ENCODE measurements around the gene NOPCHAP1. TPM values are rescaled to one million over a fixed set of nuclear protein-coding genes. Genes with fewer than 3 reads are reported as not detected.
"Not testable (repeated sequence)": the region's sequence is repeated elsewhere in the genome, so short reads cannot be mapped to it uniquely, and the experiment has no call there.

Gene NOPCHAP1, protein sequence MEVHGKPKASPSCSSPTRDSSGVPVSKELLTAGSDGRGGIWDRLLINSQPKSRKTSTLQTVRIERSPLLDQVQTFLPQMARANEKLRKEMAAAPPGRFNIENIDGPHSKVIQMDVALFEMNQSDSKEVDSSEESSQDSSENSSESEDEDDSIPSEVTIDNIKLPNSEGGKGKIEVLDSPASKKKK
- 10 to 100 TPM; 16.1 to 21.2 TPM for total RNA-seq

DNA sequence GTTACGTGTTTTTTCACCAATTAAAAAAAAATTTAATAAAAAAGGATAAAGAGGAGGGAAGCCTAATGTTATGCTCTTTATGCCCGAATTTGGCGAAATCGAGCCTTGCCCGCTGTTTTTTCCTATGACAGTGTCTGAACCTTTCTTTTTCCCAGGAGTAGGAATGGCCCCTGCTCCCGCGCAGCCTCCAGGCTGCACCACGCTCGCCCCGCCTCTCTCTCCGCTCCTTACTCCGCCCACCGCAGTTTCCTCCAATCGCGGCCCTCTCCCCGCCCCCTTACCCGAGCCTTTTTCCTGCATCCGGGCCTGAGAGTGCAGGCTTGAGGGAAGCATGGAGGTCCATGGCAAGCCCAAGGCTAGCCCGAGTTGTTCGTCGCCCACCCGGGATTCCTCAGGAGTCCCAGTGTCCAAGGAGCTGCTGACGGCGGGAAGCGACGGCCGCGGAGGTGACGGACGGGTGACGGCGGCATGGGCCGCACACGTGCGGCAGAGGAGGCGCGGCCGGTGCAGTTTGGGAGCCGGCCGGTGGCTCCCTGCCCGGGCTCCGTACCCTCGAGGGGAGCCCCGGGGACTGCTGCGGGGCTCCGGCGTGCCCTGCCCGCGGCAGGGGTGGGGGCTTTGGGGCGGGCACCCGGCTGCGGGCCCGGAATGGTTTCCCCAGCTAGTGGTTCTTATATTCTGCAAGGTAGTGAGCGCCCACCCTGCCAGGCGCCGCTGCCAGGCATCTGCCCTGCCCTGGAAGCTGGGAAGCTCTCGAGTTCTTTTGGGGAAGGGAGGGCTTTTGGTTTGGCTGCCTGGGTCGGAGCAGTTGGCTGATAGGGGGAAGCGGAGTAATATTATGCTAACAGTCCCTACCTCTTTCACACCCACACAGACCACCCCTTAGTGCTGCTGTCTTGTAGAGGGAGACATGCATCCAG lies at the start of gene NOPCHAP1:
NOPCHAP1 (plus strand) TSS at position 295 of the 920 bp plus-strand sequence; CDS start at position 332, 37 bp downstream.
- CTCF ChIA-PET = interaction anchor here (1.5 kb wide), 1 partner anchor 67 kb away, joined by 4 read pairs; no protein-coding TSS in a partner anchor
- H3K9me3 Mint-ChIP-seq (ENCODE audit: low read depth) = peaks cover 3% of the 10 kb centered on the region
- peaks cover 28% of the 10 kb centered on the region for H3K36me3 Mint-ChIP-seq
- H3K4me1 Mint-ChIP-seq = peaks cover 36% of the 10 kb centered on the region
- peak; percentile 90 for DNase-seq
- H3K27ac Mint-ChIP-seq = peak within 1 kb of the TSS; percentile 66
- peak; percentile 99 for ATAC-seq
- peak within 1 kb of the TSS; percentile 83 for H3K4me3 Mint-ChIP-seq
- peaks cover 9% of the 10 kb centered on the region for H3K27me3 Mint-ChIP-seq

- H3K4me3 Mint-ChIP-seq = no peak overlapping the region
- no peaks in the 10 kb centered on the region for H3K4me1 Mint-ChIP-seq
- DNase-seq = no peak
- ATAC-seq = no peak
- H3K27ac Mint-ChIP-seq = no peak overlapping the region
- peaks cover 3% of the 10 kb centered on the region for H3K36me3 Mint-ChIP-seq
- CTCF ChIA-PET = no interaction called here
- no peaks in the 10 kb centered on the region for H3K9me3 Mint-ChIP-seq (ENCODE audit: low read depth)
- H3K27me3 Mint-ChIP-seq = peaks cover 8% of the 10 kb centered on the region
Observed at GRCh38 chr12:104938371-104938770, 47.7 kb upstream of the NOPCHAP1 start.

GRCh38 chr12:104939089-104939488 lies 47.0 kb upstream of the NOPCHAP1 start:
- no peak for ATAC-seq
- H3K4me3 Mint-ChIP-seq = no peak overlapping the region
- DNase-seq = no peak
- H3K4me1 Mint-ChIP-seq = no peaks in the 10 kb centered on the region
- H3K36me3 Mint-ChIP-seq = peaks cover 3% of the 10 kb centered on the region
- peaks cover 8% of the 10 kb centered on the region for H3K27me3 Mint-ChIP-seq
- H3K9me3 Mint-ChIP-seq (ENCODE audit: low read depth) = peaks cover 4% of the 10 kb centered on the region
- H3K27ac Mint-ChIP-seq = no peak overlapping the region
- CTCF ChIA-PET = no interaction called here

- H3K27ac Mint-ChIP-seq = no peak overlapping the region
- no peak overlapping the region for H3K4me3 Mint-ChIP-seq
- no peaks in the 10 kb centered on the region for H3K4me1 Mint-ChIP-seq
- ATAC-seq (no peak), DNase-seq (no peak)
- H3K36me3 Mint-ChIP-seq = peaks cover 8% of the 10 kb centered on the region
- CTCF ChIA-PET = no interaction called here
- peaks cover 13% of the 10 kb centered on the region for H3K27me3 Mint-ChIP-seq
- peaks cover 4% of the 10 kb centered on the region for H3K9me3 Mint-ChIP-seq (ENCODE audit: low read depth)
Observed at GRCh38 chr12:104941454-104941853, 44.7 kb upstream of the NOPCHAP1 start.

- H3K36me3 Mint-ChIP-seq = peaks cover 8% of the 10 kb centered on the region
Observed at GRCh38 chr12:104942075-104942474, 44.0 kb upstream of the NOPCHAP1 start.

DNA sequence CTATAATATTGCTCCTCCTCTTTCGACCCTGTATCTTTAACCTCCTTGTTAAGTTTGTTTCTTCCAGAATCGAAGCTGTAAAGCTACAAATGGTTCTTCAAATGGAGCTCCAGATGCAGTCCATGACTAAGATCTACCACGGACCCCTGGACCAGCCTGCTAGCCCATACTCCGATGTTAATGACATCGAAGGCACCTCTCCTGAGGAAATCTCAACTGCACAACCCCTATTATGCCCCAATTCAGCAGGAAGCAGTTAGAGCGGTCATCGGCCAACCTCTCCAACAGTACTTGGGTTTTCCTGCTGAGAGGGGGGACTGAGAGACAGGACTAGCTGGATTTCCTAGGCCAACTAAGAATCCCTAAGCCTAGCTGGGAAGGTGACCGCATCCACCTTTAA lies 42.7 kb upstream of the NOPCHAP1 start:
- H3K27ac Mint-ChIP-seq; H3K4me1 Mint-ChIP-seq; ATAC-seq; H3K36me3 Mint-ChIP-seq; CTCF ChIA-PET; H3K9me3 Mint-ChIP-seq (ENCODE audit: low read depth); H3K4me3 Mint-ChIP-seq; DNase-seq: not testable (repeated sequence)
- peaks cover 16% of the 10 kb centered on the region for H3K27me3 Mint-ChIP-seq

More at GRCh38 chr12:104942075-104942474, 44.0 kb upstream of the NOPCHAP1 start:
- Mint-ChIP-seq H3K27ac (no peak overlapping the region), H3K4me1 (no peaks in the 10 kb centered on the region), H3K9me3 (ENCODE audit: low read depth) (peaks cover 4% of the 10 kb centered on the region), H3K27me3 (peaks cover 16% of the 10 kb centered on the region), H3K4me3 (no peak overlapping the region)
- ATAC-seq (no peak), DNase-seq (no peak)
- CTCF ChIA-PET = no interaction called here

DNA sequence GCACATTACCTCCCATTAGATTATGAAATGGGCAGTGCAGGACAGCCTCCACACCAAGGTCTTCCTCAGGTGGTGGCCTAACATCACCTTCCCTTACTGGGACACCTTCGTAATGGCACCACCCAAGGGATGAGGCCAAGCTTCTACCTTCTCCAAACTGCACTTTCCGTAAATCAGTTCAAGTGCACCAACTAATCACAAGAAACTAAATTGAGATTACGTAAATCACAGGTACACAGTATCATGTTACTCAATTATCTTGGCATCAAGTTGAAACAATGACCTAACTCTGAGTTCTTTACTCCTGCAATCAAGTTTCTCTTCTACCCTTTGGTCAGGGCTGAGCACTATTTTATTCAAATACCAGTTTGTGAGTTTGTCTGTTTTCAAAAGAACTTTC lies 41.9 kb upstream of the NOPCHAP1 start:
- Mint-ChIP-seq H3K9me3 (ENCODE audit: low read depth) (peaks cover 4% of the 10 kb centered on the region), H3K4me3 (no peak overlapping the region), H3K27ac (no peak overlapping the region), H3K27me3 (peaks cover 16% of the 10 kb centered on the region), H3K36me3 (peaks cover 8% of the 10 kb centered on the region), H3K4me1 (no peaks in the 10 kb centered on the region)
- CTCF ChIA-PET = no interaction called here
- ATAC-seq (no peak), DNase-seq (no peak)

DNA sequence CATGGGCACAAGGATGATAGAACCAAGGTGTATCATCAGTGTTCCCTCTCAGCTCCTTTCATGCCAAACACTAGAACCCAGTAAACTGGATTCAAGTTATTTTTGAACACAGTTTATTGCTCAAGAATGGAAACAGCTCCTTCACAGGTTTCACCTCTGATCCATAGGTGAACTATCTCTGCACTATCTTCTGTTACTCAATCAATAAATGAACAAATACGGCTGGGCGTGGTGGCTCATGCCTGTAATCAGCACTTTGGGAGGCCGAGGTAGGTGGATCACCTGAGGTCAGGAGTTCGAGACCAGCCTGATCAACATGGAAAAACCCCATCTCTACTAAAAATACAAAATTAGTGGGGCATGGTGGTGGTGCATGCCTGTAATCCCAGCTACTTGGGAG lies 37.4 kb upstream of the NOPCHAP1 start:
- not testable (repeated sequence) for ATAC-seq; H3K27ac Mint-ChIP-seq; H3K36me3 Mint-ChIP-seq; H3K9me3 Mint-ChIP-seq (ENCODE audit: low read depth); H3K4me1 Mint-ChIP-seq; H3K4me3 Mint-ChIP-seq; DNase-seq
- CTCF ChIA-PET = interaction anchor here (1.8 kb wide), 1 partner anchor 10 kb away, joined by 6 read pairs; the partner anchor contains the start of gene SLC41A2
- peaks cover 19% of the 10 kb centered on the region for H3K27me3 Mint-ChIP-seq

GRCh38 chr12:104951759-104952509 lies 34.2 kb upstream of the NOPCHAP1 start:
- DNase-seq = no peak
- no peak for ATAC-seq
- H3K36me3 Mint-ChIP-seq = no peaks in the 10 kb centered on the region
- peaks cover 4% of the 10 kb centered on the region for H3K4me1 Mint-ChIP-seq
- H3K27me3 Mint-ChIP-seq = peaks cover 21% of the 10 kb centered on the region
- H3K4me3 Mint-ChIP-seq = no peak overlapping the region
- CTCF ChIA-PET = no interaction called here
- H3K27ac Mint-ChIP-seq = no peak overlapping the region
- H3K9me3 Mint-ChIP-seq (ENCODE audit: low read depth) = no peaks in the 10 kb centered on the region

DNA sequence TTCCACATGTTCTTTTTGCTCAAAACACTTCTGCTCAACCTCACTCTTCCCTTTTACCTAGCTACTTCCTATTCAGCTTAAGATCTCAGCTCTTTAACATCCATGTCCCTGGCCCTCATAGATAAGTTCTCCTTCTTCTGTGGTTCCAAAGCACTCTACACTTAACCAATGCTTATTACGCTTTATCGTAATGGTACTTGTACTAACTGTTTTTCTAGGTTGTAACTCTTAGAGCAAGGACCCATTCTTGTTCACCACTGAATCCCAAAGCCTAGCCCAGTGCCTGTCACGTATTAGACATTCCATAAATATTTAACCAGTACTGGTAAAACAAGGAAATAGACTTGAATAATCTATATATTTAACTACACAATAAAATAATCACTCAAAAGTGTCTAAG lies 33.3 kb upstream of the NOPCHAP1 start:
- Mint-ChIP-seq H3K27me3 (peaks cover 27% of the 10 kb centered on the region), H3K36me3 (no peaks in the 10 kb centered on the region), H3K4me3 (no peak overlapping the region), H3K27ac (no peak overlapping the region), H3K9me3 (ENCODE audit: low read depth) (no peaks in the 10 kb centered on the region), H3K4me1 (peaks cover 8% of the 10 kb centered on the region)
- DNase-seq (no peak), ATAC-seq (no peak)
- CTCF ChIA-PET = interaction anchor here (0.5 to 1.5 kb wide), 3 partner anchors 100 to 571 kb away, joined by 3 to 5 read pairs (median 4); no protein-coding TSS in a partner anchor

DNA sequence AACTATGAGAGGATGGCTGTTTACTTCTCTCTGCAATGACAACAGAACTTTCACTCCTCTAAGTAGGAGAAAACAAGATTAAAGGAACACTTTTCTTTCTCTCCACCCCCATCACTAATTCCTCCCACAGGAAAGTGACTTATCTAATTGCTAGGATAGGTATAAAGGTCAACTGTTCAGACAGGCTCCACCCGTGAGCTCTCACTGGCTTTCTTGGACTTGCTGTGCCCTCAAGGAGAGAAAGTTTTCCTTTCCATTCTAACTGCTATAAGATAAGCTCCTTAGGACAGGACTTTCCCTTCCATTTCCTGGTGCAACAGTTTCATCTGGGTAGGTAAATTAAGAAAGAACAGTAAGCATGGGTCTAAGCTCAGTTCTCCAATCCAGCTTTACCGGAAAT lies 32.8 kb upstream of the NOPCHAP1 start:
- Mint-ChIP-seq H3K27me3 (peaks cover 27% of the 10 kb centered on the region), H3K27ac (no peak overlapping the region), H3K9me3 (ENCODE audit: low read depth) (no peaks in the 10 kb centered on the region), H3K4me1 (peaks cover 8% of the 10 kb centered on the region), H3K4me3 (no peak overlapping the region), H3K36me3 (no peaks in the 10 kb centered on the region)
- ATAC-seq (no peak), DNase-seq (no peak)
- CTCF ChIA-PET = interaction anchor here (0.5 to 1.5 kb wide), 3 partner anchors 100 to 572 kb away, joined by 3 to 5 read pairs (median 4); no protein-coding TSS in a partner anchor

GRCh38 chr12:104955703-104956102 lies 30.4 kb upstream of the NOPCHAP1 start:
- peaks cover under 1% of the 10 kb centered on the region for H3K36me3 Mint-ChIP-seq
- CTCF ChIA-PET = no interaction called here
- no peak overlapping the region for H3K27ac Mint-ChIP-seq
- peaks cover 44% of the 10 kb centered on the region for H3K27me3 Mint-ChIP-seq
- no peaks in the 10 kb centered on the region for H3K9me3 Mint-ChIP-seq (ENCODE audit: low read depth)
- peaks cover 23% of the 10 kb centered on the region for H3K4me1 Mint-ChIP-seq
- DNase-seq (no peak), ATAC-seq (no peak)
- no peak overlapping the region for H3K4me3 Mint-ChIP-seq

Data from activated CD8-positive, alpha-beta memory T cell treated with anti-CD3 and anti-CD28 coated beads, Interleukin-2, amount 10 ng/mL, durations not matched to agents 7 days and 5 days (primary cell).